Liver (tissue), 2 donors: ENCODE measurements around the gene SLC7A10.
A peak's percentile ranks its signal among the peaks of the same experiment; 100 is the strongest.

Experiments
- GABPA ChIP-seq, 2 donors: IDR thresholded peaks in 1 of 2; conservative IDR thresholded peaks in 1 of 2; 2 replicates each; pipeline ENCODE4 v1.6.1; 2016; ENCODE audit warnings: antibody characterized with exemption in 2 of 2, mild to moderate bottlenecking in 1 of 2, moderate library complexity in 1 of 2
- HNF4A ChIP-seq, 2 donors: conservative IDR thresholded peaks; 2 replicates each; pipeline ENCODE4 v1.6.1; 2016; ENCODE audit warnings: antibody characterized with exemption in 2 of 2, mild to moderate bottlenecking in 2 of 2
- NR2F2 ChIP-seq: IDR thresholded peaks from 2 replicates; pipeline ENCODE4 v1.6.1; 2016; ENCODE audit warnings: antibody characterized with exemption
- REST ChIP-seq: IDR thresholded peaks from 2 replicates; pipeline ENCODE4 v1.6.1; 2016; ENCODE audit warnings: antibody characterized with exemption, mild to moderate bottlenecking
- ZBTB33 ChIP-seq: IDR thresholded peaks from 2 replicates; pipeline ENCODE4 v1.6.1; 2016; ENCODE audit warnings: antibody characterized with exemption
- donor health status: healthy.

GRCh38 chr19:33176670-33177416 is 48.8 kb downstream of the SLC7A10 start:
- TF ChIP-seq GABPA (IDR thresholded peaks at IDR 0.05 in 1 of 2, conservative IDR thresholded peaks at IDR 0.05 in 1 of 2) = peak; percentile 73 to 90
- peak; percentile 12 for TF ChIP-seq NR2F2
- TF ChIP-seq HNF4A (conservative IDR thresholded peaks at IDR 0.05) = peak in 1 of 2 donors; percentile 32
- TF ChIP-seq REST = peak; percentile 90
- TF ChIP-seq ZBTB33 = peak; percentile 68
